HUES48 (cell line): ENCODE results near the gene LCT.

Experiments used
- H3K27ac ChIP-seq: one replicate; pipeline ENCODE4 v1.7.0; 2013; ENCODE audit warnings: low read depth, low read length, inconsistent platforms
- H3K27me3 ChIP-seq: 2 replicates; pipeline ENCODE4 v1.6.1; 2013; ENCODE audit warnings: mild to moderate bottlenecking, low read length; ENCODE audit not compliant: control insufficient read depth, insufficient read depth
- H3K36me3 ChIP-seq: 2 replicates; pipeline ENCODE4 v1.6.1; 2013; ENCODE audit warnings: low read length; ENCODE audit not compliant: control insufficient read depth, insufficient read depth
- H3K4me1 ChIP-seq: 2 replicates; pipeline ENCODE4 v1.6.1; 2013; ENCODE audit warnings: mild to moderate bottlenecking, low read length; ENCODE audit not compliant: control insufficient read depth, insufficient read depth
- H3K4me3 ChIP-seq: 2 replicates; pipeline ENCODE4 v1.5.1; 2013; ENCODE audit warnings: mild to moderate bottlenecking, low read depth, low read length
- H3K9ac ChIP-seq: 2 replicates; pipeline ENCODE4 v1.6.1; 2013; ENCODE audit warnings: mild to moderate bottlenecking, low read depth, low read length, moderate library complexity
- H3K9me3 ChIP-seq: 2 replicates; pipeline ENCODE4 v1.6.1; 2013; ENCODE audit warnings: low read length; ENCODE audit not compliant: control insufficient read depth, insufficient read depth

LCT gene

DNA sequence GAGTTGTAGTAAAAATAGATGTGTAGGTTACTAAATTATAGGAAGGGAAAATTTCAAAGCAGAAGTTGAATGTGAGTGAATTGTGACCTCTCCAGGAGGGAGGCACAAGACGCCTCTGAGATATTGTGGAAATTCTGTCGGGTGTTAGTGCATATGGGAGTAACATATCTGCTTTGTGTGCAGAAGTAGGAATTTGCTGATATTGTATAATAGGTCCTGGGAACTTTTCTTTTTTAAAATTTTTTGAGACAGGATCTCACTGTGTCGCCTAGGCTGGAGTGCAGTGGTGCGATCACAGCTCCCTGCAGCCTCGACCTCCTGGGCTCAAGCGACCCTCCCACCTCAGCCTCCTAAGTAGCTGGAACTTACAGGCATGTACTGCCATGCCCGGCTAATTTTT, 60.6 kb downstream of the LCT start:
- no peak overlapping the region for H3K4me3 ChIP-seq
- no peaks in the 10 kb centered on the region for H3K9me3 ChIP-seq
- H3K36me3 ChIP-seq, result peaks cover 91% of the 10 kb centered on the region
- no peak overlapping the region for H3K27ac ChIP-seq
- no peak overlapping the region for H3K9ac ChIP-seq
- H3K27me3 ChIP-seq, result no peaks in the 10 kb centered on the region
- peaks cover under 1% of the 10 kb centered on the region; the same call in 1 of the 2 replicates for H3K4me1 ChIP-seq

DNA sequence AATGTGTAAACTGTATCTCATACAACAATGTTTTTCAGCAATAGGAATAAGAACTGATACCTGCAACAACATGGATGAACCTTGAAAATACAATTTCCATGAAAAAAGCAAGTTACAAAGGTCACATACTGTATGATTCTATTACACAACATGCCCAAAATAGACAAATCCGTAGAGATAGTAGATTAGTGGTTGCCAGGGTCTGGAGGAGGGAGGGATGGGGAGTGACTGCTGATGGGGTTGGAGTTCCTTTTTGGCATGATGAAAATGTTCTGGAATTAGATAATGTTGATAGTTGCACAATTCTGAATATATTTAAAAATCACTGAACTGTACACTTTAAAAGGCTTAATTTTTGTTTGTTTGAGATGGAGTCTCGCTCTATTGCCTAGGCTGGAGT, 61.6 kb downstream of the LCT start:
- H3K4me1 ChIP-seq, result no peaks in the 10 kb centered on the region
- H3K9ac ChIP-seq, result no peak overlapping the region
- no peaks in the 10 kb centered on the region for H3K27me3 ChIP-seq
- peaks cover 91% of the 10 kb centered on the region for H3K36me3 ChIP-seq
- no peak overlapping the region for H3K4me3 ChIP-seq
- H3K9me3 ChIP-seq, result no peaks in the 10 kb centered on the region
- H3K27ac ChIP-seq, result no peak overlapping the region

DNA sequence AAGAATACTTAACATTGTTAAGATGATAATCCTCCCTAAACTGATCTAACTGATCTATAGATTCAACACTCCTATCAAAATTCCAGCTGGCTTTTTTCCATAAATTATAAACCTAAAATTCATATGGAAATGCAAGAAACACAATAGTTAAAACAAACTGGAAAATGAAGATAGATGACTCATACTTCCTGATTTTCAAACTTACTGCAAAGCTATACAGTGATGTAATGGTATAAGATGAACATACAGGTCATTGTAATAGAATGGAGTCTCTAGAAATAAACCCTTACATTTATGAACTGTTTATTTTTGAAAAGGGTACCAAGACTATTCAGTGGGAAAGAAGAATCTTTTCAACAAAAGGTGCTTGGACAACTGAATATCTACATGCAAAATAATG, 63.1 kb downstream of the LCT start:
- Histone ChIP-seq H3K4me1 (no peaks in the 10 kb centered on the region), H3K9me3 (no peaks in the 10 kb centered on the region), H3K9ac (no peak overlapping the region), H3K4me3 (no peak overlapping the region), H3K27ac (no peak overlapping the region), H3K36me3 (peaks cover 92% of the 10 kb centered on the region), H3K27me3 (no peaks in the 10 kb centered on the region)

DNA sequence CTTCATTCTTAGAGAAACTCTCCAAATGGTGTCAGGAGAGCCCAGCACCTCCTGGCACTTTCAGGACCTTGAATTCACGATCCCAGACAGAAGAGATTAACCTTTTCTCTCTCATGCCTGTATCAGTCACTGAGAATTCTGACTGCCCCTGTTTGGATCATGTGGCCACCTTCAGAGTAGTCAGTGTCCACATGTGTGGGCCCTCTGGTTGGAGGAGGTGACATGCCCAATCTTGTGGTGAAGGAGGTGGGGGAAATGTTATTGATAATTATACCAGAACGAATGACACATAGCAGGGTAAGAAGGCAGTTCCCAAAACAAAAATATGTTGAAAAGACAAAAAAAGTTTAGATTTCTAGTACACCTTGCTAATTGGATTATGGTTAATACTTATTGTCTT, 63.7 kb downstream of the LCT start:
- H3K4me1 ChIP-seq, result no peaks in the 10 kb centered on the region
- H3K27ac ChIP-seq, result no peak overlapping the region
- H3K27me3 ChIP-seq, result no peaks in the 10 kb centered on the region
- no peaks in the 10 kb centered on the region for H3K9me3 ChIP-seq
- no peak overlapping the region for H3K9ac ChIP-seq
- H3K36me3 ChIP-seq, result peaks cover 89% of the 10 kb centered on the region
- no peak overlapping the region for H3K4me3 ChIP-seq

DNA sequence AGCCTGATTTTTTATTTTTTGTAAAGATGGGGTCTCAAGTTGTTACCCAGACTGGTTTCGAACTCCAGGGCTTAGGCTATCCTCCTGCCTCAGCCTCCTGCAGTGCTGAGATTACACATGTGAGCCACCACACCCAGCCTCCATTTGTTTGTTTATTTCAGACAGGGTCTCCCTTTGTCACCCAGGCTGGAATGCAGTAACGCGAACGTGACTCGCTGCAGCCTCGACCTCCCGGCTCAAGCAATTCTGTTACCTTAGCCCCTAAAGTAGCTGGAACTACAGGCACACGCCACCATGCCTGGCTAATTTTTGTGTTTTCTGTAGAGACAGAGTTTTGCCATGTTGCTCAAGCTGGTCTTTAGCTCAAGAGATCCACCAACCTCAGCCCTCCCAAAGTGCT, 68.1 kb downstream of the LCT start:
- Histone ChIP-seq H3K9me3 (no peaks in the 10 kb centered on the region), H3K27me3 (no peaks in the 10 kb centered on the region), H3K4me3 (no peak overlapping the region), H3K27ac (no peak overlapping the region), H3K36me3 (peaks cover 87% of the 10 kb centered on the region), H3K4me1 (no peaks in the 10 kb centered on the region), H3K9ac (no peak overlapping the region)

DNA sequence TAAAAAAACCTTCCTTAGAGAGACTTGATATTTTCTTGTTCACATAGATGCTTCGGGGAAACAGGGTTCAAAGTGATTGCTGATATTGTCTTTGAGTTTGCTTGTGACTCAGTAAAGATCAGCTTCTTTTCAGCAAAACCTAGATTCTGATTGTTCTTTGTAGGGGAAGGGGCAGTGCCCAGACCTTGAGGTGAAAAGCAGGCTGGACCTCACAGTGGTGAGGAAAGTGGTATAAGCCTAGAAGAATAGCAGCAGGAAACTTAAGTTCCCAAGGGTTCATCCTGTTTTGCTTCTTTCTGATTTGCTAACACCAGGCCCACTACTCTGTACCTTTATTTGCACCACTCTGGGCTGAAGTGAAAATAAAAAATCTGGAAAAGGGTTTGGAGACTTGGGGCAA, 74.5 kb downstream of the LCT start:
- Histone ChIP-seq H3K36me3 (peaks cover 81% of the 10 kb centered on the region), H3K27ac (no peak overlapping the region), H3K9ac (no peak overlapping the region), H3K9me3 (no peaks in the 10 kb centered on the region), H3K27me3 (no peaks in the 10 kb centered on the region), H3K4me3 (no peak overlapping the region), H3K4me1 (no peaks in the 10 kb centered on the region)

DNA sequence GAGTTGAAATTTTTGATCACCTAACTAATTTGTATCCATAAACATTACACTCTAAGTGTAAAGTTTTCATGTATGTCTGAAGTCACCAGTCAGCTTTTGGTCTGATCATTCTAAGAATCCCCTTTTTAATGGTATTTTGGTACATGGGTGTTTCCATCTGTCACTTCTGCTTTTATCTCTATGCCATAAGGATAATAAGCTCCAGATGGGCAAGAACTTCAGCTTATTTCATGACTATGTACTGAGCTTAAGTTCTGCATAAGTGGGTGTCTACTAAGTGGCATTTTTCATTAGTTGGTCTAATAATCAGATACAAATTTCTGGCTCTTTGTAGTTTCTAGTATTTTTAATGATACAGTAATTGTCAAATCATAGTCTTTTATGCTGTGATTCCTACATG, 75.0 kb downstream of the LCT start:
- no peak overlapping the region for H3K9ac ChIP-seq
- H3K36me3 ChIP-seq, result peaks cover 81% of the 10 kb centered on the region
- H3K27ac ChIP-seq, result no peak overlapping the region
- H3K4me3 ChIP-seq, result no peak overlapping the region
- no peaks in the 10 kb centered on the region for H3K9me3 ChIP-seq
- H3K27me3 ChIP-seq, result no peaks in the 10 kb centered on the region
- H3K4me1 ChIP-seq, result no peaks in the 10 kb centered on the region

DNA sequence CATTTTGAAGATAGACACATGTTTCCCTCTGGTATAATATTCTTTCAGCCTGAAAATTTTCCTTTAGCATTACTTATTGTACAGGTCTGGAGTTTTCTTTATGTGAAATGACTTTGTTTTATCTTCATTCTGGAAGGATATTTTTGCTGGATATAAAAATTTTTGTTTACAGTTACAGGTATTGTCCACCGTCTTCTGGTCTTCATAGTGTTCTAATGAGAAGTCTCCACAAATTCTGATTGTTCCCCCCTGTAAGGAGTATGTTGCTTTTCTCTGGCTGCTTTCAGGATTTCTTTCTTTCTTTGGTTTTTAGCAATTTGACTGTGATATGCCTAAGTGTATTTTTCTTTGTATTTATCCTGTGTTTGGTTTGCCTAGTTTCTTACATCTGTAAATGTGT, 80.3 kb downstream of the LCT start:
- H3K36me3 ChIP-seq, result peaks cover 80% of the 10 kb centered on the region

DNA sequence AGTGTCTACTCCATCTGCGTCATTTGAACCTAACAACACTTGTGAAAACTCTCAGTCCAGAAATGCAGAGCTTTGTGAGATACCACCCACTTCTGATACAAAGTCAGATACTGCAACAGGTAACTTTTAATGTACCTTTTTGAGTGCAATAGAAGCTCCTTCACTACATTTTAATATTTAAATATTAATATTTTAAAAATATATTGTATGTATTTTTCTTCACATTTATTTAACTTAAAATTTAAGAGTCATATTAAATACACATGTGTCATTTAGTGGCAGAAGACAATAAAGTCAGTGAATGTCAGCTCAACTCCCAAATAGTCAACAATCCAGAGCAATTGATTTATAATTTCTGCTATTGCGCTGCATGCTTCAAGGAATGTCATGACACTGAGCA, 81.4 kb downstream of the LCT start:
- no peak overlapping the region for H3K9ac ChIP-seq
- no peak overlapping the region for H3K4me3 ChIP-seq
- H3K36me3 ChIP-seq, result peaks cover 74% of the 10 kb centered on the region
- H3K27ac ChIP-seq, result no peak overlapping the region
- H3K27me3 ChIP-seq, result no peaks in the 10 kb centered on the region
- no peaks in the 10 kb centered on the region for H3K9me3 ChIP-seq
- no peaks in the 10 kb centered on the region for H3K4me1 ChIP-seq

More for the DNA sequence above, 80.3 kb downstream of the LCT start:
- no peaks in the 10 kb centered on the region for H3K27me3 ChIP-seq
- no peaks in the 10 kb centered on the region for H3K9me3 ChIP-seq
- H3K4me1 ChIP-seq, result no peaks in the 10 kb centered on the region
- H3K9ac ChIP-seq, result no peak overlapping the region
- no peak overlapping the region for H3K27ac ChIP-seq
- H3K4me3 ChIP-seq, result no peak overlapping the region

DNA sequence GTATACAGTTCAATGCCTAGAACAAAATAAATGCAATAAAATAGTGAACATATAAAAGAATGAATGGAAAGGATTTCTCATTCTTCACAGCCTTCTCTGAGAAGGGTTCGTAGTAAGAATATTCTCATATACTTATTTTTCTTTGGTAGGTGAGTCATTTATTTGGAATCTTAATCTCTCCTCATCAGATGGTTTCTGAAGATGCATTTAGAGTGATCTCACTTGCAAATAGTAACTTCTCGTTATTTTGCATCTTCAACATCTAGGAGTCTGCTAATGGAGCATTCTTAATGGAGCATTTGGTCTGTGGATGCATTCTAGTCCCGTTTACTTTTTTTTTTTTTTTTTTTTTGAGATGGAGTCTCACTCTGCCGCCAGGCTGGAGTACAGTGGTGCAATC, 91.4 kb downstream of the LCT start:
- Histone ChIP-seq H3K9ac (no peak overlapping the region), H3K36me3 (peaks cover 39% of the 10 kb centered on the region), H3K4me1 (peaks cover 15% of the 10 kb centered on the region; the same call in 1 of the 2 replicates), H3K27ac (no peak overlapping the region), H3K9me3 (no peaks in the 10 kb centered on the region), H3K4me3 (no peak overlapping the region), H3K27me3 (no peaks in the 10 kb centered on the region)

DNA sequence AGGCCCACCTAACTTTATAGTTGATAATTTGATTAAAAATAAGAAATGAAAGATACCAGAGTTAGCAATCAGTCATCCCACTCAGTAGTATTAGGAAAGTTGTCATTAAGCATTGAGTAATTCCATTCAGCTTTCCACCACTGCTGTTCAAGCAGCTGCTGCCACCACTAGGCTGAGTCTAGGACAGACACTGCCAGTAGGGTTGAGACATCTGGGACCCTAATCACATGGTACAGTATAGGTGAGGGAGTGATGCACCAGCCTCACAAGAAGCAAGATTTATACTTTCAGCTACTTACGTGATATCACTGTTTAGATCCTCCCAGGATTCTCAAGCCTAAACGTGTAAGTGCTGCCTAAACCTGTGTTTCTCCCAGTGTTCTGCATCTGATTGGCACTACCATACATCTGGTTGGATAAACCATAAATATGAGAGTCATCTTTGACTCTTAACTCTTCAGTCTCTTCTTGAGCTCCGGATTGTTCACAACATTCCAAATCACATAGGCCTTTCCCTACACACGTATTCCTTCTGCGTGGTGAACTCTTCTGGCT, 92.1 kb downstream of the LCT start:
- peaks cover 15% of the 10 kb centered on the region; the same call in 1 of the 2 replicates for H3K4me1 ChIP-seq
- H3K27me3 ChIP-seq, result no peaks in the 10 kb centered on the region
- no peaks in the 10 kb centered on the region for H3K9me3 ChIP-seq
- peaks cover 33% of the 10 kb centered on the region for H3K36me3 ChIP-seq
- H3K4me3 ChIP-seq, result peak overlapping the region; percentile 99; the same call in 1 of the 2 replicates
- H3K27ac ChIP-seq, result no peak overlapping the region
- no peak overlapping the region for H3K9ac ChIP-seq

DNA sequence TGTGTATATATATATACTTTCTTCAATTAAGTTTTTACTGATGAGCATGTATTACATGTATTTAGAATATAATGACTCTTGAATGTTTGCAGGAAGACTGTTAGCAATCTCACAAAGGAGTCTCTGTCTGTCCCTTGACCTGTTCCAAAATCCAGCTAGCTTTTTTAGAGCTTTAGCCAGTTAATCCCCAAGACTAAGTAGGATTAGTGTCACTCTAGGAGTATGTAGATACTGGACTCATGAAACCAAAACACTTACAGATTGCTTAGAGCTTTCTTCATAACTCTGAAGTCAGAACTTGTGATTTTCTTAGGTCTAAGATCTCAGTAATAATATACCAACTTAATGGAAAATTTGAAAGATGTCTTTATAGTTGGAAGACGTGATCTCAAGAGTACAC, 93.1 kb downstream of the LCT start:
- no peaks in the 10 kb centered on the region for H3K9me3 ChIP-seq

More for the DNA sequence above, 93.1 kb downstream of the LCT start:
- Histone ChIP-seq H3K9ac (no peak overlapping the region), H3K27me3 (no peaks in the 10 kb centered on the region), H3K36me3 (peaks cover 23% of the 10 kb centered on the region), H3K4me3 (peak overlapping the region; percentile 99), H3K4me1 (peaks cover 15% of the 10 kb centered on the region; the same call in 1 of the 2 replicates), H3K27ac (no peak overlapping the region)
